ENCODE data around the gene TRIM40. TPM values are rescaled to one million over a fixed set of nuclear protein-coding genes. Genes with fewer than 3 reads are reported as not detected.
A peak's percentile ranks its signal among the peaks of the same experiment; 100 is the strongest.

Gene TRIM40
- total and polyA plus RNA-seq, 2 of the 13 experiments (the other 11 are each of a cell fraction or from before 2014, with no cell fraction given), result 0.58 TPM; not detected in 1

GRCh38 chr6:30091577-30092381 is 44.2 kb upstream of the TRIM40 start (continued):
- TF ChIP-seq ZNF687 (CRISPR knock-in tag; IDR thresholded peaks at IDR 0.05), result peak; percentile 82
- no peak for TF ChIP-seq PRPF4 (IDR thresholded peaks at IDR 0.05; ENCODE audit: low read depth, low read length, poor library complexity, severe bottlenecking)
- no peak for TF ChIP-seq KDM1A (CRISPR knock-in tag; IDR thresholded peaks at IDR 0.05)
- no peak for TF ChIP-seq ZBTB14 (CRISPR knock-in tag; IDR thresholded peaks at IDR 0.05)
- peak; percentile 15; the same call in 1 of the 2 replicates for TF ChIP-seq ZNF614 (CRISPR knock-in tag; IDR thresholded peaks at IDR 0.05; ENCODE audit: borderline replicate concordance)
- TF ChIP-seq ZSCAN29 (CRISPR knock-in tag; conservative IDR thresholded peaks at IDR 0.05), result no peak
- TF ChIP-seq ZNF761 (CRISPR knock-in tag; conservative IDR thresholded peaks at IDR 0.05), result no peak
- TF ChIP-seq ZNF800 (CRISPR knock-in tag; IDR thresholded peaks at IDR 0.05), result no peak
- TF ChIP-seq PPARG (CRISPR knock-in tag; conservative IDR thresholded peaks at IDR 0.05), result peak; percentile 68
- TF ChIP-seq GTF3A (CRISPR knock-in tag; conservative IDR thresholded peaks at IDR 0.05), result no peak
- TF ChIP-seq ARID4A (CRISPR knock-in tag; IDR thresholded peaks at IDR 0.05; ENCODE audit: borderline replicate concordance), result 0 out of 2 replicates have a peak, but pooled peaks have one; percentile 14
- 0 out of 2 replicates have a peak, but pooled peaks have one; percentile 37 for TF ChIP-seq ZNF605 (CRISPR knock-in tag; IDR thresholded peaks at IDR 0.05)

Measured in HepG2 (cell line).